HG02571 (cell line): ENCODE results near the gene HOXA11.

Source experiments
- ATAC-seq: cut with Tn5 transposase; IDR thresholded peaks from one replicate; pipeline ENCODE4 v1.9.1; 2021; ENCODE audit warnings: mild to moderate bottlenecking, moderate library complexity; ENCODE audit not compliant: unreplicated experiment

HOXA11 gene

DNA sequence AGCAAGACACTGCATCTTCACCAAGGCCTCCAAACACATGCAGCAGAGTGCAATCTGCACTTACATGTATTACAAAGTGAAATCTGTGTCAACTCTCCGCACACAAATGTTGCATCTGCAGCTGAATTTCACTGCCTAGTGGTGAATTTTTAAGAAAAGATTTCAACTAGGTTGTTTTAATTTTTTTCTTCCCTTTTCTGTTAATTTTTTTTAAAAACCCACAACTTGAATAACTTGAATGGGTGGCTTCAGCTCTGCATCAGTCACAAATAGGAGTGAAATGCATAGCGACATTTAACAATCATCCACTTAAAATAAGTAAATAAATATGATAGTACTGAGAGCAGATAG is 8.9 kb upstream of the HOXA11 start:
- no peak for ATAC-seq

DNA sequence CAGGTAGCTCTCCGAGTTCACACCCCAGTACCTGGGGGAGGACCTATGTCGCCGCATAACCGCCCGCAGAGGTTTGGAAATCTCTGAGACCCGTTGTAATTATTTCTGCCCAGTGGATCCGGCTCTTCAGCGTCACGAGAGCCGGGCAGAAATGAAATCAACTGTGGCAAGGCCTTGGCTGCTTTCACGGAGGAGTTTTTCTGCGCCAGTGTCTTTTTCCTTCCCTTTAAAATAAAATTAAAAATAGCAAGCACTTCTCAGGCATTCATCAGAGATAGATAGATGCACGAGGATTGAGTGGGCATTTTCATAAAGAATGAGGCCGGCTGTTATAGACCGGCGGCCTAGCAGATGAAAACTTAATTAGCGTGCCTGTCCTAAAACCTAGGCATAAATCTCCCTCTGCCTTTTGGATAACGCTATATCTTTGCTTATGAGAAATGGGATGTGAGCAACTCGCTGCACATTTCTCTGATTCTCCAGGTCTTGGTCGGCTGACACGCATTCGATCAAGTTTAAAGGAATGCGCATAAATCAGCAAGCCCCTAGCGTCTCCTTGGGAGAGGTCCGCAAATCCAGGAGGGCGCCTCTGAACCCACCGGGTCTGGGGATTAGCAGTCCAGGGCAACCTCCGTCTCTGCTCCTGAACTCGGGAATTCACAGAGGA is 8.4 kb upstream of the HOXA11 start:
- no peak for ATAC-seq

DNA sequence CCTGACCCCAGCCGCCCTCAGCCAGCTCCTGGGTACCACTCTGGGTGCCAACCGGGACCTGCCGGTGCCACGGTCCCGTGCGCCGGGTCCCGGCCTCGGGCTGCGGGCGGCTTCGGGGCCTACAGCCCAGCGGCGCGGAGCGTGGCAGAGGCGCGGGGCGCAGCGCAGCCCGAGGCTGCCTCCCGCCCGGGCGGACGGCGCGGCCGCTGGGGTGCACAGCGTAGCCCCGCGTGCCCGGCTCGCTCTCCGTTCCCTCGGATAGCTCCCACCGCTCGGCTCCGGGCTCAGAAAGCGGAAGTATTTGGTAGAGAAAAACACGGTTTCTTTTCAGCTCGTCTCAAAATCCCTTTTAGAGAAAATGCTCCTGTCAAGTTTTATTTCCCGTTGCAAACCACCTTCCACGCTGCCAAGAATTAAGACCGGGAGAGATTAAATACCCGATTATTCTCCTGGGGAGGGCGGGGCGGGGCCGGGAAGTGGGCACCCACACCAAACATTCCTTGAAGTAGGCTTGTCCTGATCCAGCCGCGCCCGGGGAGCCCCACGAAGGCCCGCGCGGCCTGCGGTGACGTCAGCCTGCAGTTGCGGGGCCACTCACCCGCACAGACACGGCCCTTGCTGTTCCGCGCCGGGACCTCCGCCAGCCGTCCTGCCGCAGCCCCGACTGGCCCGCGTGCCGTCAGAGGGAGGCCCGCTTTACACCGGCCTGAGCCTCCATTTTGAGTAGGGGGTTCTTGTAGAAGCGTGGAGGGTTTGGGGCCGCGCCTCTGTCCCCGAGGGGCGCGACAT is 7.7 kb upstream of the HOXA11 start:
- ATAC-seq: no peak

DNA sequence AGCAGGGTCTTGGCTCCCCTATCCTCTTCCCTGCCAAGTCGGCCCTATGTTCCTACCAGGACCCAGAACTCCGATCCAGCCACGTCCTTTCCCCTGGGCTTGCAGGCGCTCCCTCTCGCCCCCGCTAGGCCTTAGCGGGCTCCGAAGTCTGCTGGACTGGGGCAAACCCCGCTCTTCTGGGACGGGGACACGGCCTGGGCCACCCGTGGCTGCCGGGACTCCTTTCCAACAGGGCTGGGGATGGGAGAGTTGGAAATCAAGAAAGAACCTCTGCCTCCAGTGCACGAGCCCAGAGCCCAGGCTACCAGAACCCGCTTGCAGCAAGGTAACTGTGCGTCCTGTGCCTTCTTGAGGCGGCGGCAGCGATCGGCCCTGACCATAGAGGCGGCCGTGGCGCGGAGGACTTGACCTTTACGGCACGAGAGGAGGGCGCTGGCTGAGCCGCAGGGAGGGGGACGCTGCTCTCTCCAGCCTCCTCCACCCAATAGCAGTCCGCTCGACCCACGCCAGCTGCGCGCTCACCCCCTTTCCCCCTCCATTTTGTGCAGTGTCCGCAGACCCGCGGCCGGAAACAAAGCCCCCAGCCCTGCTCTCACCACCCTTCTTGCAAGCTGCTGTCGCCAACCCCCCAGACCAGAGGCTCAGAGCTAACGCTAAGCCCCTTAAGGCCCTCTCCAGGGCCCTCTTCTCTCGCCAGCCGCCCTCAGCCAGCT is 7.0 kb upstream of the HOXA11 start:
- no peak for ATAC-seq

DNA sequence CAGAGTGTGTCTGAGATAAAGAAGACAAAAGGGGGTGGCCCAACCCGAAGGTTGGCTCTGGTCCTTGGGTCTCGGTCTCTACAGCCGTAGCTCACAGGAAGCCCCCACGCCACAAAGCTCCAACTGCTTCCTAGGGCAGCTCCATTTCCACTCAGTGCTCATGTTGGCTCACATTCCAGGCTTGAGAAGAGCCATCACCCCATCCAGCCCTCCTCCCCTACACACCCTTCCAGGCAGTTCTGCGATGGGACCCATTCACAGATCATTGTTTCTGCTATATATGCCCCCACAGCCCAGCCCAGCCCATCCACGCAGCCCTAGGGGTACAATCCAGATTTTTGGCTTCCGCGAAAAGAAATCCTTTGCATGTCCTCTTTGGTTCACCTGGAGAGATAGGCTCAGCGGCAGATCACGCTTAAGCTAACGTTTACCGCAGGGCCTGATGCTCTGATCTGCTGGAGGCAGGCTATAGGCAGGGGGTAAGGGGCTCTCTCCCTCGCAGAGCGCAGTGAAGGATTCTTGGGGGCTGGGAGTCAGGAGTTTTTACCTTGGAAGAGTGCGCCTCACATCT is 6.2 kb upstream of the HOXA11 start:
- no peak for ATAC-seq

DNA sequence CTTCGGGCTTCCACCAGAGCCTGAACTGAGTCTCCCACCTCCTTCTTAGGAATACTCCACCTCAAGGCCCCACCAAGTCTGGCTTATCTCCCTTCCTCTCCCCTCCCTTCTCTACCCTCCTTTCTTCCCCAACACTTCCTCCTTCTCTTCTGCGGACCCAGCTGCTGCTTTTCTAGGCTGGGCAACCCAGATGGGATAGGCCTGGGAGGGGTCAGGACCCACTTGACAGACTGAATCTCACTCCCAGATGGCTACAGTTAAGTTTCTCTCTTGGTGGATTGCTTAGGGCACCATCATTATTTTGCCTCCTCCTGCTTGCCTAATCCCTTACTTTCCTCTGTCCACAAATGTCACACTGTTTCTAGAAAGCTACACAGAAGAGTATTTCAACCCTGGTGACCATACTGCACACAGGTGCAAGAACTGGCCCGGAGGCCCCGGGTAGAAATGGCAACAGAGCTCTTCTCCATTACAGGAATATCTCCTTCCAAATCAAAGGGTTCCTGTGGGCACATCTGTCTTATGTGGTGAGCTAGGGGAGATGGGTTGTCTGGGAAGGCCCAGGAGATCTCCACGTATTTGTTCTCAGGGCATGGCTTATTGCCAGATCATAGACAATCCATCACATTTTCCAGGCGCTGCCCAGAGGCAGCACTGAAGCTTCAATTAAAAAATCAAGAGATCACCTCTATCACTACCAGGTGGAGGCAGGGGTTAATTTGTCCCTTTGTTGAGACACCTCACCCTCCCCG is 5.1 kb upstream of the HOXA11 start:
- ATAC-seq: no peak

GRCh38 chr7:27189295-27189996 is 4.4 kb upstream of the HOXA11 start:
- no peak for ATAC-seq

DNA sequence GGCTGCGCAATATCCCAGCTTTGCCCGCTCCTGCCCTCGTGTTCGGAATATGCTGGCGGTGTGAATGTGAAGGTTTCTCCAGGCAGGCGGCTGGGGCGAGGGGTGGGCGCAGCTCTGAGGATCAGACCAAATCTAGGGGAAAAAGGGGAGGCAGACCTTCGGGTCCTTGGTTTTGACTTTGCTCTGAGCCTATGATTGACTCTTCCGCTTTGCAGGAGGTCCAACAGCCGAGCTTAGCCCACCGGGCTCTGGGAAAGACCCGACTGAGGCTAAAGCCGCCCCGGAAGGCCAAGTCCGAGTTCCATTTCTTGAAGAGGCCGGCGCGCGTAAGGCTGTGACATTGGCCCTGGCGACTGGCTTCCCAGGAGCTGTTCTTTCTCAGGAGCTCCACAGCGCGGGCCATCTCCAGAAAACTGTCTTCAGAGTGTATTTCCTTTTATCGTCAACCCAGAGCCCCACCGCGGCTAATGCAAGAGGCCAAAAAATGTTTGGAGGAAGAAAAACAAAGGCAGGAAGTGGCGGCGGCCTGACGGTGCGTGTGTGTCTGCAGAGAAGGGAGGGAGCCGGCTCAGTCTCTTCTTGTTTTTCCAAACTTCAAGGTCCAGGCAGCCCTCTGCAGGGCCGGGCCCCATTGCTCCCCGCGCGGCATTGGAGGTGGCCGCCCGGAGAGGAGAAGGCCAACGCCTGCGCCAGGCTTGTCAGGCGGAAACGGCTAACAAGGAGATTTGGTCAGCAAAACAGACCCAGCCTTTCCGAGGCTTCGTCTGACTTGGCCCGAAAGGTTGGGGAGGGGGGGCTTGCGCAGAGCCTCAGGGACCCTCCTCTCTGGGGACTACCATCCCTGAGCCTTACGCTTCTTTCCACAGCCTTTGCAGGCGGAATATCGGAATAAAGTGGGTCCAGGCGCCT is 3.6 kb upstream of the HOXA11 start:
- no peak for ATAC-seq

- ATAC-seq: no peak
Measured at GRCh38 chr7:27187475-27188385, 2.7 kb upstream of the HOXA11 start.

DNA sequence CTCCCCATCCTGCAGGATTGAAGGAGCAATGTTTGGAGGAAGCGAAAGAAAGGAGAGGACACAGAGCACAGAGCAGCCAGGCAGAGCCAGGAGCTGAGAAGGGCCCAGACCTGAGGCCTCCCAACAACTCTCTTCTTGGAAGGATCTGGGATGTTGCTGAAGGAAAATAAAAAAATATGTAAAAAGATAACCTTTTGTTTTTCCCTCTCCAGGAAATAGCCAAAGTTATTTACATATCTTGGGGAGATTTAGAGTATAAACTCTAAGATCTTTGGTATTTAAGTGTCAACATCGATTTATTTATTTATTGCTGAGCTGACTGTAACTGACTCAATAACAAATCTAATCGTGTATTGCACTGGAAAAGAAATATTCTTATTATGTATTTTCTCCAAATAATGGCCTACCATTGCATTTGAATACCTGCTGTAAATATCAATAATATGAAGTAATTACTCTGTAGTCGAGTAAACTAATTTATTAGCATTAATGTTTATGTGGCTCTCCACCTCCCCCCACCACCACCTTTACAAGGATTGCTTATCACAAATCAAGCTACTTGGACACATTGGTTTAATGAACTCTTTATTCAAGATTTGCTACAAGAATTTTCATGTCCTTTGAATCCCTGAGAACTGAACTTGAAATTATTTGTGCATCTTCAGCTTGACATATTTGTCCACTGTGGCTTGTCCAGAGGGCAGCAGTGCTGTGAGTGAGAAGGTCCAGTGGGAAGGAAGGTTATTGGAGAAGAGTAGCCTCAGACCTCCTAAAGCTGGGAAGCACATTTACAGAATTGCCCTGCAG is 1.8 kb upstream of the HOXA11 start:
- ATAC-seq: no peak

DNA sequence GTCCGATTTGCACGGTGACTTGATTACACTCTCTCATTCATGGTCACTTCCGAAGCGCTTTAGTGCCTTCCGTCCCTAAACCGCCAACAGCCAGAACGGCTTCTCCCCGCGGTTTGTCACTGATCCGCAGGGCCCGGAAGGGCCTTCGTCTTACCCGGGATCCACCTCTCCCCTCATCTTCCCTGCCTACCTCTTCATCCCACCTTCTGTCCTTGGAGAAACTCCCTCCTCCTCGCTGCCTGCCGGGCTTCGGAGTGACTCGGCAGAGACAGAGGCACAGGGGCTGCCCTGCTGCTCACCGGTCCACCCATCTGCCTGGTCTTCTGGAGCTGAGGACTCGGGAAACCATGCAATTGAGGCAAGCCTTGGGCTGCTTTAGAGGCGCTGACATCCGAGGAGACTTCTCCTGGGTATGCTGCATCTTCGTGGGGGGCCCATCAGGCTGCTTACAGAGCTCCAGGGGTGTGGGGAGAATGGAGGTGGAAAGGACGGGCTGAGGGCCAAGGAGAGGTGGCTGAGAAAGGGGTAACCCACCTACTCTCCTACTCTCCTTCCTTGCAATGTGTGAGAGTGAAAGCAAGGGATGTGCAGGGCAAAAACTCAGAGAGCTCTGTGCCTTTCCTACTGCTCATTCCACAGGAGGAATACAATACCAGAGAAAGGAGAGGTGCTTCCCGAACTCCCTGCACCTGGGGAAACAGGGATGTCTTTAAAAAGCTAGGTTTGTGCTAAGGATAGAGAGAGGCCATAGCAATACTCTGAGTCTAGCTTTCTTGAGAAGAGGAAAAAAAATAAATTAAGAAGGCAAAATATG is 1.0 kb upstream of the HOXA11 start:
- no peak for ATAC-seq

DNA sequence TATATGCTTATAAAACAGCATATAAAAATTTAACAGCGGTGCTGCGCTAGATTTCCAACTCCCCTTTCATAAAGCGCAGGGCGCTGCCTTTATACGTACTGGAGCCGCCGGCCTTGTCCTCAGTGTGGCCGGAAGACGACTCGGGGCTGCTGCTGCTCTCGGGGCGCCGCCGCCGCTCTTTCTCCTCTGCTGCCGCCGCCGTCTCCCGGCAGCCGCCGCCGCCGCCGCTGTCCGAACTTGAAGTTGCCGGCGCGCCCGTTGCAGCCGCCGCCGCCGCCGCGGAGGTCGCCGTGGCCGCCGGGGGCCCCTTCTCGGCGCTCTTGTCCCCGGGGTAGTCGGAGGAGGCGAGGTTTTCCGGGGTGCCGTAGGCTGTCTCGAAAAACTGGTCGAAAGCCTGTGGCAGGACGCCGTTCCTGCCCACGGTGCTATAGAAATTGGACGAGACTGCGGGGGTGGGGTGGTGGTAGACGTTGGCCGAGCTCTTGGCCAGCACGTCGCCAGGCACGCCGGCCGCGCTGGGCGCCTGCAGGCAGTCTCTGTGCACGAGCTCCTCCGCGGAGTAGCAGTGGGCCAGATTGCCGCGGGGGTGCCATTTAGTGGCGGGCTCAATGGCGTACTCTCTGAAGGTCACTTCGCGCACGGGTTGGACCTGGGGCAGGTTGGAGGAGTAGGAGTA is 557 bp downstream of the HOXA11 start:
- ATAC-seq: no peak

GRCh38 chr7:27183682-27184336 is 1.2 kb downstream of the HOXA11 start:
- no peak for ATAC-seq

GRCh38 chr7:27182861-27183681 is 2.0 kb downstream of the HOXA11 start:
- ATAC-seq: no peak
